WTC11 (cell line): ENCODE measurements around the gene IL5RA. TPM values are rescaled to one million over a fixed set of nuclear protein-coding genes. Genes with fewer than 3 reads are reported as not detected.
A peak's percentile ranks its signal among the peaks of the same experiment; 100 is the strongest.

Experiments
- ATAC-seq: fragments of 200-7000 bp; cut with Tn5 transposase; 2 replicates; pipeline ENCODE4 v1.10.0; 2021; ENCODE audit warnings: mild to moderate bottlenecking, moderate library complexity
- CTCF ChIA-PET: fragments of 300-600 bp; sonication (Branson Sonifier 250); formaldehyde crosslinking; loops from one replicate; lab custom pipeline; 2021; ENCODE audit warnings: antibody characterized with exemption; lab: Charles Lee
- POLR2A ChIA-PET: fragments of 350-600 bp; sonication (Branson Sonifier 250); formaldehyde crosslinking; loops from one replicate; lab custom pipeline; 2021; ENCODE audit warnings: antibody characterized with exemption; lab: Charles Lee
- DNase-seq: peaks from one replicate; pipeline ENCODE4 v3.0.0; 2021; ENCODE audit warnings: low spot score
- H3K27ac Mint-ChIP-seq: 2 replicates; pipeline ENCODE4 v1.8.0; 2021; ENCODE audit warnings: mixed read lengths
- H3K27me3 Mint-ChIP-seq: 2 replicates; pipeline ENCODE4 v1.8.0; 2021; ENCODE audit warnings: low read depth, mild to moderate bottlenecking, moderate library complexity, mixed read lengths
- H3K36me3 Mint-ChIP-seq: 2 replicates; pipeline ENCODE4 v1.8.0; 2021; ENCODE audit warnings: mixed read lengths
- H3K4me1 Mint-ChIP-seq: 2 replicates; pipeline ENCODE4 v1.8.0; 2022; ENCODE audit warnings: mixed read lengths
- H3K4me3 Mint-ChIP-seq: 2 replicates; pipeline ENCODE4 v1.8.0; 2021; ENCODE audit warnings: mild to moderate bottlenecking, moderate library complexity, mixed read lengths
- H3K9me3 Mint-ChIP-seq: 2 replicates; pipeline ENCODE4 v1.8.0; 2021; ENCODE audit warnings: mixed read lengths
- CREB1 ChIP-seq: sonication (generic); formaldehyde crosslinking; IDR thresholded peaks from 2 replicates; pipeline ENCODE4 v1.8.0; 2023; ENCODE audit warnings: mild to moderate bottlenecking, missing genetic modification reagents
- CREM ChIP-seq: sonication (generic); formaldehyde crosslinking; IDR thresholded peaks from 2 replicates; pipeline ENCODE4 v1.8.1; 2022; ENCODE audit warnings: mild to moderate bottlenecking, missing genetic modification reagents, moderate library complexity
- ETV6 ChIP-seq: sonication (generic); formaldehyde crosslinking; IDR thresholded peaks from 2 replicates; pipeline ENCODE4 v1.8.1; 2022; ENCODE audit warnings: mild to moderate bottlenecking, missing genetic modification reagents
- FOXJ3 ChIP-seq: sonication (generic); formaldehyde crosslinking; IDR thresholded peaks from 2 replicates; pipeline ENCODE4 v1.9.0; 2021; ENCODE audit warnings: missing genetic modification reagents, mild to moderate bottlenecking, borderline replicate concordance
- FOXP1 ChIP-seq: sonication (generic); formaldehyde crosslinking; IDR thresholded peaks from 2 replicates; pipeline ENCODE4 v1.8.0; 2022; ENCODE audit warnings: missing genetic modification reagents, mild to moderate bottlenecking, moderate library complexity, borderline replicate concordance
- GRHL2 ChIP-seq: fragments of 250-450 bp; sonication (Bioruptor Pico); IDR thresholded peaks from 2 replicates; pipeline ENCODE4 v1.8.0; 2022; ENCODE audit warnings: mild to moderate bottlenecking, moderate library complexity; ENCODE audit not compliant: insufficient replicate concordance, severe bottlenecking
- HMGA2 ChIP-seq: fragments of 250-450 bp; sonication (Bioruptor Pico); IDR thresholded peaks from 2 replicates; pipeline ENCODE4 v1.4.0; 2021; ENCODE audit warnings: mild to moderate bottlenecking, moderate library complexity
- KAT7 ChIP-seq: sonication (generic); formaldehyde crosslinking; IDR thresholded peaks from 2 replicates; pipeline ENCODE4 v1.8.1; 2023; ENCODE audit warnings: missing genetic modification reagents, mild to moderate bottlenecking, borderline replicate concordance
- MXD4 ChIP-seq: fragments of 250-450 bp; sonication (Bioruptor Pico); IDR thresholded peaks from 2 replicates; pipeline ENCODE4 v1.8.0; 2021; ENCODE audit warnings: mild to moderate bottlenecking, moderate library complexity, borderline replicate concordance
- NR3C1 ChIP-seq: sonication (generic); formaldehyde crosslinking; conservative IDR thresholded peaks from 2 replicates; pipeline ENCODE4 v1.8.1; 2023; ENCODE audit warnings: low read depth, mild to moderate bottlenecking, missing genetic modification reagents
- TCF7 ChIP-seq: sonication (generic); formaldehyde crosslinking; IDR thresholded peaks from 2 replicates; pipeline ENCODE4 v1.8.0; 2022; ENCODE audit warnings: mild to moderate bottlenecking, low read depth, missing genetic modification reagents, moderate library complexity
- TP53 ChIP-seq: sonication (generic); formaldehyde crosslinking; IDR thresholded peaks from 2 replicates; pipeline ENCODE4 v1.8.1; 2023; ENCODE audit warnings: mild to moderate bottlenecking, missing genetic modification reagents
- ZBTB21 ChIP-seq: sonication (generic); formaldehyde crosslinking; IDR thresholded peaks from 2 replicates; pipeline ENCODE4 v1.8.1; 2023; ENCODE audit warnings: mild to moderate bottlenecking, missing genetic modification reagents, borderline replicate concordance
- ZNF232 ChIP-seq: sonication (generic); formaldehyde crosslinking; IDR thresholded peaks from 2 replicates; pipeline ENCODE4 v1.8.0; 2022; ENCODE audit warnings: mild to moderate bottlenecking, missing genetic modification reagents
- ZNF671 ChIP-seq: fragments of 250-450 bp; sonication (Bioruptor Pico); IDR thresholded peaks from 2 replicates; pipeline ENCODE4 v1.8.0; 2021; ENCODE audit warnings: mild to moderate bottlenecking
- total RNA-seq: library from RNA; stranded (reverse); gene quantifications from 3 replicates; pipeline ENCODE4 v1.2.3, GENCODE V29; 2021
- TF ChIP-seq, protein P1 (sequence below): sonication (generic); formaldehyde crosslinking; IDR thresholded peaks from 2 replicates; pipeline ENCODE4 v1.8.1; 2023; ENCODE audit warnings: mild to moderate bottlenecking, missing genetic modification reagents
- TF ChIP-seq, protein P2 (sequence below): sonication (generic); formaldehyde crosslinking; IDR thresholded peaks from 2 replicates; pipeline ENCODE4 v1.8.0; 2023; ENCODE audit warnings: missing genetic modification reagents, mild to moderate bottlenecking, borderline replicate concordance
- TF ChIP-seq, protein P3 (sequence below): sonication (generic); formaldehyde crosslinking; IDR thresholded peaks from 2 replicates; pipeline ENCODE4 v1.8.1; 2022; ENCODE audit warnings: low read depth, mild to moderate bottlenecking, moderate library complexity, missing genetic modification reagents, borderline replicate concordance
- TF ChIP-seq, protein P4 (sequence below): sonication (generic); formaldehyde crosslinking; IDR thresholded peaks from 2 replicates; pipeline ENCODE4 v1.8.0; 2022; ENCODE audit warnings: mild to moderate bottlenecking, missing genetic modification reagents
- TF ChIP-seq, protein P5 (sequence below): sonication (generic); formaldehyde crosslinking; conservative IDR thresholded peaks from 2 replicates; pipeline ENCODE4 v1.8.1; 2022; ENCODE audit warnings: mild to moderate bottlenecking, missing genetic modification reagents
- TF ChIP-seq, protein P6 (sequence below): sonication (generic); formaldehyde crosslinking; conservative IDR thresholded peaks from 2 replicates; pipeline ENCODE4 v1.8.1; 2023; ENCODE audit warnings: mild to moderate bottlenecking, low read depth, missing genetic modification reagents, moderate library complexity

Gene IL5RA
- total RNA-seq, 1 experiment from 2014 or later = not detected

DNA sequence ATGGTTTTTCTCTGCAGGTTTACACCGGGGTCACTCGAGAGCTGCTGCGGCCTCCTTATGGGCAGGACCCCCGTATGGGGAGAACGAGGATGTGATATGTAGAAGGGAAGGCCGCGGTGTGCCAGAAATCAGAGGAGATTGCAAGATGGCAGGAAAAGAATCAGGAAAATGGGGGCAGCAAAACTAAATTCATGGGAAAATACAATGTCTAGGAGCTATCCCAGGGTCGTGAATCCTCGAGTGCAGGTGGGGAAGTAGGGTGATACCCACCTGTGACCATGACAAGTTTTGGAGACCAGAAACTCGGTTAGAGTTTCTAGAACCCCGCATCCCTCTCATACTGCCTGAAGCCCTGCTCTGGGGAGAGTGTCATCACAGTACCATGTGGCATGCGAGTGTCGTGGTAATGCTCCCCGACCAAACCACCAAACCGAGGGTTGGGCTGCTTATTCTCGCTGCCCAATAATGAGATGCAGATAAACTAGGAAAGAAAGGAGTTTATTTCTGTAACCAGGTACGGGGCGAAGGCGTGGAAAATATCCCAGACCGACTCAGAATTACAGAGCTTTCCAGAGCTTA is 17.3 kb upstream of the IL5RA start:
- ATAC-seq (no peak), DNase-seq (no peak)
- peak overlapping the region; percentile 88 for H3K4me3 Mint-ChIP-seq
- CTCF ChIA-PET = interaction anchor here (0.6 kb wide), 1 partner anchor 346 kb away, joined by 5 read pairs; no protein-coding TSS in a partner anchor
- peaks cover 23% of the 10 kb centered on the region for H3K9me3 Mint-ChIP-seq
- peaks cover 33% of the 10 kb centered on the region for H3K36me3 Mint-ChIP-seq
- H3K4me1 Mint-ChIP-seq = peaks cover 9% of the 10 kb centered on the region
- peak overlapping the region; percentile 63; the same call in 1 of the 2 replicates for H3K27ac Mint-ChIP-seq
- H3K27me3 Mint-ChIP-seq = peaks cover 7% of the 10 kb centered on the region
- POLR2A ChIA-PET = no interaction called here
- TF ChIP-seq GRHL2 (CRISPR knock-in tag) = no peak
- TF ChIP-seq CREB1 (CRISPR knock-in tag) = no peak
- TF ChIP-seq ETV6 (CRISPR knock-in tag) = no peak
- no peak for TF ChIP-seq TCF7 (CRISPR knock-in tag)
- TF ChIP-seq NR3C1 = no peak
- no peak for TF ChIP-seq FOXJ3 (CRISPR knock-in tag)
- TF ChIP-seq FOXP1 (CRISPR knock-in tag) = no peak
- no peak for TF ChIP-seq ZNF671 (CRISPR knock-in tag)
- TF ChIP-seq KAT7 (CRISPR knock-in tag) = no peak
- TF ChIP-seq, protein P1, sequence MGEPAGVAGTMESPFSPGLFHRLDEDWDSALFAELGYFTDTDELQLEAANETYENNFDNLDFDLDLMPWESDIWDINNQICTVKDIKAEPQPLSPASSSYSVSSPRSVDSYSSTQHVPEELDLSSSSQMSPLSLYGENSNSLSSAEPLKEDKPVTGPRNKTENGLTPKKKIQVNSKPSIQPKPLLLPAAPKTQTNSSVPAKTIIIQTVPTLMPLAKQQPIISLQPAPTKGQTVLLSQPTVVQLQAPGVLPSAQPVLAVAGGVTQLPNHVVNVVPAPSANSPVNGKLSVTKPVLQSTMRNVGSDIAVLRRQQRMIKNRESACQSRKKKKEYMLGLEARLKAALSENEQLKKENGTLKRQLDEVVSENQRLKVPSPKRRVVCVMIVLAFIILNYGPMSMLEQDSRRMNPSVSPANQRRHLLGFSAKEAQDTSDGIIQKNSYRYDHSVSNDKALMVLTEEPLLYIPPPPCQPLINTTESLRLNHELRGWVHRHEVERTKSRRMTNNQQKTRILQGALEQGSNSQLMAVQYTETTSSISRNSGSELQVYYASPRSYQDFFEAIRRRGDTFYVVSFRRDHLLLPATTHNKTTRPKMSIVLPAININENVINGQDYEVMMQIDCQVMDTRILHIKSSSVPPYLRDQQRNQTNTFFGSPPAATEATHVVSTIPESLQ (CRISPR knock-in tag) = no peak
- no peak for TF ChIP-seq CREM (CRISPR knock-in tag)
- TF ChIP-seq TP53 (CRISPR knock-in tag) = no peak
- TF ChIP-seq, protein P2, sequence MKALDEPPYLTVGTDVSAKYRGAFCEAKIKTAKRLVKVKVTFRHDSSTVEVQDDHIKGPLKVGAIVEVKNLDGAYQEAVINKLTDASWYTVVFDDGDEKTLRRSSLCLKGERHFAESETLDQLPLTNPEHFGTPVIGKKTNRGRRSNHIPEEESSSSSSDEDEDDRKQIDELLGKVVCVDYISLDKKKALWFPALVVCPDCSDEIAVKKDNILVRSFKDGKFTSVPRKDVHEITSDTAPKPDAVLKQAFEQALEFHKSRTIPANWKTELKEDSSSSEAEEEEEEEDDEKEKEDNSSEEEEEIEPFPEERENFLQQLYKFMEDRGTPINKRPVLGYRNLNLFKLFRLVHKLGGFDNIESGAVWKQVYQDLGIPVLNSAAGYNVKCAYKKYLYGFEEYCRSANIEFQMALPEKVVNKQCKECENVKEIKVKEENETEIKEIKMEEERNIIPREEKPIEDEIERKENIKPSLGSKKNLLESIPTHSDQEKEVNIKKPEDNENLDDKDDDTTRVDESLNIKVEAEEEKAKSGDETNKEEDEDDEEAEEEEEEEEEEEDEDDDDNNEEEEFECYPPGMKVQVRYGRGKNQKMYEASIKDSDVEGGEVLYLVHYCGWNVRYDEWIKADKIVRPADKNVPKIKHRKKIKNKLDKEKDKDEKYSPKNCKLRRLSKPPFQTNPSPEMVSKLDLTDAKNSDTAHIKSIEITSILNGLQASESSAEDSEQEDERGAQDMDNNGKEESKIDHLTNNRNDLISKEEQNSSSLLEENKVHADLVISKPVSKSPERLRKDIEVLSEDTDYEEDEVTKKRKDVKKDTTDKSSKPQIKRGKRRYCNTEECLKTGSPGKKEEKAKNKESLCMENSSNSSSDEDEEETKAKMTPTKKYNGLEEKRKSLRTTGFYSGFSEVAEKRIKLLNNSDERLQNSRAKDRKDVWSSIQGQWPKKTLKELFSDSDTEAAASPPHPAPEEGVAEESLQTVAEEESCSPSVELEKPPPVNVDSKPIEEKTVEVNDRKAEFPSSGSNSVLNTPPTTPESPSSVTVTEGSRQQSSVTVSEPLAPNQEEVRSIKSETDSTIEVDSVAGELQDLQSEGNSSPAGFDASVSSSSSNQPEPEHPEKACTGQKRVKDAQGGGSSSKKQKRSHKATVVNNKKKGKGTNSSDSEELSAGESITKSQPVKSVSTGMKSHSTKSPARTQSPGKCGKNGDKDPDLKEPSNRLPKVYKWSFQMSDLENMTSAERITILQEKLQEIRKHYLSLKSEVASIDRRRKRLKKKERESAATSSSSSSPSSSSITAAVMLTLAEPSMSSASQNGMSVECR = no peak
- no peak for TF ChIP-seq HMGA2 (CRISPR knock-in tag)
- TF ChIP-seq, protein P3, sequence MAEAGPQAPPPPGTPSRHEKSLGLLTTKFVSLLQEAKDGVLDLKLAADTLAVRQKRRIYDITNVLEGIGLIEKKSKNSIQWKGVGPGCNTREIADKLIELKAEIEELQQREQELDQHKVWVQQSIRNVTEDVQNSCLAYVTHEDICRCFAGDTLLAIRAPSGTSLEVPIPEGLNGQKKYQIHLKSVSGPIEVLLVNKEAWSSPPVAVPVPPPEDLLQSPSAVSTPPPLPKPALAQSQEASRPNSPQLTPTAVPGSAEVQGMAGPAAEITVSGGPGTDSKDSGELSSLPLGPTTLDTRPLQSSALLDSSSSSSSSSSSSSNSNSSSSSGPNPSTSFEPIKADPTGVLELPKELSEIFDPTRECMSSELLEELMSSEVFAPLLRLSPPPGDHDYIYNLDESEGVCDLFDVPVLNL = no peak
- TF ChIP-seq ZNF232 (CRISPR knock-in tag) = no peak

DNA sequence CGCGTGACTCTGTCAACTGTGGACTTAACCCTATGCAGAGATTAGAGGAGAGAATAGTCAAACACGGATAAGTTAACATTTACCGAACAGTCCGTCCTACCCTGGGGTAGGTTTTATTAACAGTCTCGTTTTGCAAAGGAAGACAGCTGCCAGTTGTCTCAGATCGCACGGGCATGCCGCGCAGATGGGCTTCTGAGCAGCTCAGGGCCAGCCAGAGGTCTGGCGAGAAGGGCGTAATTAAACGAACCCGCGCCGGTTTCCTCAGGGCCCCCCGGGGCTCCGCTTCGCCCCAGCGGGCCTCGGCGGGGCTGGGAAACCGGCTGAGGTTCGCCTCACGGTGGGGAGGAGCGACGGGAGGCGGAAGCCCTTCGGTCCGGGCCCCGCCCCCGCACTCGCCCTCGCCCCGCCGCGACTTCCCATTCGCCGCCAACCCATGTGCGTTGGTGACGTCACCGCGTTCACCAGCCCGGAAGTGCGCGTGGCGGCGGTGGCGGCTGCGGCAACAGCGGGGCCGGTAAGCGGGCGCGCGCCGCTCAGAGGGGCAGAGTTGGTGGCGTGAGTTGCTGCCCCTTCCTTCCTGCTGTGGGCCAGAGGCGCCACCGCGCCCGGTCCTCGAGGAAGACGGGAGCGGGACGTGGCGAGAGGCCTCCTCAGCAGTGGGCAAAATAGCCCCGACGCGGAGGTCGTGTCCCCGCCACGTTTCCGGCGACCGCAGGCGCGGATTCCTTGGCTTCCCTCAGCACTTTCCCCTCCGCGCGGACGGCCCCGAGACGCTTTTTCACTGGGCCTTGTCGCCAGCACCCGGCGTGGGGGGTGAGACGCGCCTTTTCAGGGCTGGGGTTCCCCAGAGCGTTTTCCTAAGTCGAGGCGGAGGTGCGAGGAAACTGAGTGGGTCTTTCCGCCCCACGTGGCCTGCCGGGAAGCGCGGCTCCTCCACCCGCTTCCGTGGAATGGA is 16.6 kb upstream of the IL5RA start, which contains the start of gene TRNT1:
Gene TRNT1 (plus strand): TSS at position 464 of the 955 bp plus-strand sequence. CDS start 2,101 bp downstream, outside the sequence.
- peak within 1 kb of the TSS; percentile 84 for H3K27ac Mint-ChIP-seq
- peaks cover 7% of the 10 kb centered on the region for H3K27me3 Mint-ChIP-seq
- DNase-seq = peak; percentile 88
- POLR2A ChIA-PET = no interaction called here
- CTCF ChIA-PET = no interaction called here
- H3K4me3 Mint-ChIP-seq = peak within 1 kb of the TSS; percentile 88
- peak; percentile 97 for ATAC-seq
- peaks cover 27% of the 10 kb centered on the region for H3K9me3 Mint-ChIP-seq
- peaks cover 33% of the 10 kb centered on the region for H3K36me3 Mint-ChIP-seq
- H3K4me1 Mint-ChIP-seq = peaks cover 9% of the 10 kb centered on the region
- TF ChIP-seq CREM (CRISPR knock-in tag) (peak; percentile 84; the same call in 1 of the 2 replicates), MXD4 (no peak), ZBTB21 (no peak), ETV6 (CRISPR knock-in tag) (peak; percentile 76)
- TF ChIP-seq, protein P4, sequence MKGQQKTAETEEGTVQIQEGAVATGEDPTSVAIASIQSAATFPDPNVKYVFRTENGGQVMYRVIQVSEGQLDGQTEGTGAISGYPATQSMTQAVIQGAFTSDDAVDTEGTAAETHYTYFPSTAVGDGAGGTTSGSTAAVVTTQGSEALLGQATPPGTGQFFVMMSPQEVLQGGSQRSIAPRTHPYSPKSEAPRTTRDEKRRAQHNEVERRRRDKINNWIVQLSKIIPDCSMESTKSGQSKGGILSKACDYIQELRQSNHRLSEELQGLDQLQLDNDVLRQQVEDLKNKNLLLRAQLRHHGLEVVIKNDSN = peak; percentile 56; the same call in 1 of the 2 replicates
- TF ChIP-seq, protein P5, sequence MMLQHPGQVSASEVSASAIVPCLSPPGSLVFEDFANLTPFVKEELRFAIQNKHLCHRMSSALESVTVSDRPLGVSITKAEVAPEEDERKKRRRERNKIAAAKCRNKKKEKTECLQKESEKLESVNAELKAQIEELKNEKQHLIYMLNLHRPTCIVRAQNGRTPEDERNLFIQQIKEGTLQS (CRISPR knock-in tag) = no peak
- TF ChIP-seq, protein P6, sequence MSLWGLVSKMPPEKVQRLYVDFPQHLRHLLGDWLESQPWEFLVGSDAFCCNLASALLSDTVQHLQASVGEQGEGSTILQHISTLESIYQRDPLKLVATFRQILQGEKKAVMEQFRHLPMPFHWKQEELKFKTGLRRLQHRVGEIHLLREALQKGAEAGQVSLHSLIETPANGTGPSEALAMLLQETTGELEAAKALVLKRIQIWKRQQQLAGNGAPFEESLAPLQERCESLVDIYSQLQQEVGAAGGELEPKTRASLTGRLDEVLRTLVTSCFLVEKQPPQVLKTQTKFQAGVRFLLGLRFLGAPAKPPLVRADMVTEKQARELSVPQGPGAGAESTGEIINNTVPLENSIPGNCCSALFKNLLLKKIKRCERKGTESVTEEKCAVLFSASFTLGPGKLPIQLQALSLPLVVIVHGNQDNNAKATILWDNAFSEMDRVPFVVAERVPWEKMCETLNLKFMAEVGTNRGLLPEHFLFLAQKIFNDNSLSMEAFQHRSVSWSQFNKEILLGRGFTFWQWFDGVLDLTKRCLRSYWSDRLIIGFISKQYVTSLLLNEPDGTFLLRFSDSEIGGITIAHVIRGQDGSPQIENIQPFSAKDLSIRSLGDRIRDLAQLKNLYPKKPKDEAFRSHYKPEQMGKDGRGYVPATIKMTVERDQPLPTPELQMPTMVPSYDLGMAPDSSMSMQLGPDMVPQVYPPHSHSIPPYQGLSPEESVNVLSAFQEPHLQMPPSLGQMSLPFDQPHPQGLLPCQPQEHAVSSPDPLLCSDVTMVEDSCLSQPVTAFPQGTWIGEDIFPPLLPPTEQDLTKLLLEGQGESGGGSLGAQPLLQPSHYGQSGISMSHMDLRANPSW (CRISPR knock-in tag) = no peak
